GM11168 (cell line): Measurements from ENCODE around the gene LRRC14B.
"Not testable (repeated sequence)": the region's sequence is repeated elsewhere in the genome, so short reads cannot be mapped to it uniquely, and the experiment has no call there.

Source experiments
- in situ Hi-C: fragments of 300-500 bp; cut with MboI; formaldehyde crosslinking; loops from one replicate; pipeline ENCODE4 v1.12.0; 2022; ENCODE audit warnings: low sequenced_read_pairs; ENCODE audit not compliant: unreplicated experiment

The LRRC14B gene

DNA sequence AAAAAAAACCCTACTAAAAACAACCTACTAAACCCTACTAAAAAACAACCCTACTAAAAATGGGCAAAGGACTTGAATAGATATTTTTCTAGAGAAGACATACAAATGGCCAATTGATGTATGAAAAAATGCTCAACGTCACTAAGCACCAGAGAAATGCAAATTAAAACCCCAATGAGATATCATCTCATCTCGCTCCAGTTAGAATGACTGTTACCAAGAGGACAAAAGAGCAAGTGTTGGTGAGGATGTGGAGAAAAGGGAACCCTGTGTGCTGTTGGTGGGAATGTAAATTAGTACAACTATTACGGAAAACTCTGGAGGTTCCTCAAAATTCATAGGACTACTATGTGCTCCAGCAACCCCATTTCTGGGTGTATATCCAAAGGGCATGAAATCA is 37.6 kb downstream of the LRRC14B start:
- in situ Hi-C loops: no loop called here

- in situ Hi-C loops: no loop called here
Observed at GRCh38 chr5:230711-231110, 39.4 kb downstream of the LRRC14B start.

DNA sequence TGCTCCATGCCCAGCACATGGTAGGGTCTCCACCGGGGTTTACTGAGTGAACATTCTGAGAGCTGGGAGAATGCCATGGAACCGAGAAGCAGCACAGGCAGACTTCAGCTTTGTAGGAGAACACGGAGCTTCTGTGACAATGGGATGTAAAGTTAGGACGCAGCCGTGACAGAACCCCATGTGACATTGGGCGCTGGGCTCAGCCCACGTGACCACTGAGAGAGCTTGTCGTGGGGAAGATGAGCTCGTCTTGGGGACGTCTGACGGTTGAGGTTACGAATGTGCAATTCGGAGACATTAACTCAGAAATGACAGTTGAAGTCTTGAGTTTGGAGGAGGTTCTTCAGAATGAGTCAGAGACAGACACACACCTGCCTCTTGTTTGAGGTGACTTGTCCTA is 40.4 kb downstream of the LRRC14B start:
- in situ Hi-C loops: no loop called here

- in situ Hi-C loops: not testable (repeated sequence)
Observed at GRCh38 chr5:233426-233825, 42.1 kb downstream of the LRRC14B start.

GRCh38 chr5:234450-234849 is 43.2 kb downstream of the LRRC14B start:
- in situ Hi-C loops: no loop called here

- in situ Hi-C loops: loop anchor here (5.0 kb wide), 1 partner anchor 1357 kb away; no protein-coding TSS in a partner anchor
Observed at GRCh38 chr5:235527-235926, 44.2 kb downstream of the LRRC14B start.

- in situ Hi-C loops: loop anchor here (5.0 kb wide), 1 partner anchor 1354 kb away; no protein-coding TSS in a partner anchor
Observed at GRCh38 chr5:237931-238330, 46.6 kb downstream of the LRRC14B start.

GRCh38 chr5:240550-240949 is 49.3 kb downstream of the LRRC14B start:
- in situ Hi-C loops: not testable (repeated sequence)

DNA sequence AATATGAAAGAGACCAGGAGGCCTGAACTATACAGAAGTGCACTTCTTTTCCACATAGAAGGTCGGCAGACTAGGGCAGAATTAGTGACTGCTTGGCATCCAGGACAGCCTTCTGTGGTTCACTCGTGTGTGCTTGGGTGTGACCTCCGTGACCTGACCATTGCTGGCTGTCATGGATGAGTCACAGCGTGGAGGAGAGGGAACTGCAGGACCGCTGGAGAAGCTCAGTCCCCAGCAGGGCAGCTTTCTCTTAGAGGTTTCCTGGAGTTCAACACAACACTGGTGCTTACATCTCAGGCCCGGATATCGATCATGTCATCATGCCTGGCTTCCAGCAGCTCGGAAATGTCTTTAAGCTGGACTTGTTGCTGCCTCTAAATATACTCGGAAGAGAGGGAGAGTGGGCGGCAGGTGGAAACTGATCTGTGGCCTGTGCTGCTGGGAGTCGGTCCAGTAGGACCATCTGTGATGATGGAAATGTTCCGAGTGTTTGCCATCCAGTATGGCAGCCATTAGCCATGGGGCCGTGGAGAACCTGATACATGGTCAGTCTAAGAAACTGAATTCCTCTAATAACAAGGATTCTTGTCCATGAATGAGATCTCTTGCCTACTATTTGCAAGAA is 49.9 kb downstream of the LRRC14B start:
- in situ Hi-C loops: not testable (repeated sequence)

GRCh38 chr5:243683-244367 is 52.5 kb downstream of the LRRC14B start:
- in situ Hi-C loops: not testable (repeated sequence)

GRCh38 chr5:245717-246116 is 54.4 kb downstream of the LRRC14B start:
- in situ Hi-C loops: not testable (repeated sequence)
